GM23338 (cell line): Measurements from ENCODE around the gene KIAA0232. TPM values are rescaled to one million over a fixed set of nuclear protein-coding genes. Genes with fewer than 3 reads are reported as not detected.

ENCODE experiments used
- ATAC-seq: fragments of 200-7000 bp; cut with Tn5 transposase; 3 replicates; pipeline ENCODE4 v1.9.1; 2020
- DNase-seq: peaks from one replicate; pipeline ENCODE4 v3.0.0-alpha.2; 2015; ENCODE audit warnings: low spot score
- H2AFZ ChIP-seq: fragments of 200-600 bp; sonication (generic); 2 replicates; pipeline ENCODE4 v1.8.0; 2016; ENCODE audit warnings: antibody characterized with exemption, mild to moderate bottlenecking, moderate library complexity
- H3F3A ChIP-seq: fragments of 200-600 bp; sonication (generic); replicated peaks from 2 replicates; pipeline ENCODE4 v1.8.0; 2017; ENCODE audit warnings: antibody characterized with exemption, mixed run types, low read depth
- H3K27ac ChIP-seq: fragments of 200-600 bp; sonication (generic); 2 replicates; pipeline ENCODE4 v1.6.1; 2016; ENCODE audit warnings: low read depth
- H3K27me3 ChIP-seq: fragments of 200-600 bp; sonication (generic); 2 replicates; pipeline ENCODE4 v1.8.0; 2016; ENCODE audit warnings: mild to moderate bottlenecking, mixed run types, moderate library complexity; ENCODE audit not compliant: insufficient read depth
- H3K36me3 ChIP-seq: fragments of 200-600 bp; sonication (generic); 2 replicates; pipeline ENCODE4 v1.8.0; 2016; ENCODE audit warnings: mild to moderate bottlenecking; ENCODE audit not compliant: insufficient read depth
- H3K4me1 ChIP-seq: fragments of 200-600 bp; sonication (generic); 2 replicates; pipeline ENCODE4 v1.8.0; 2016; ENCODE audit warnings: mild to moderate bottlenecking, moderate library complexity; ENCODE audit not compliant: insufficient read depth
- H3K4me2 ChIP-seq: fragments of 200-600 bp; sonication (generic); 2 replicates; pipeline ENCODE4 v1.7.1; 2017; ENCODE audit warnings: mixed run types
- H3K4me3 ChIP-seq: fragments of 200-600 bp; sonication (generic); 2 replicates; pipeline ENCODE4 v1.6.1; 2016; ENCODE audit warnings: mixed run types
- H3K79me2 ChIP-seq: fragments of 200-600 bp; sonication (generic); replicated peaks from 2 replicates; pipeline ENCODE4 v1.8.0; 2017; ENCODE audit warnings: mild to moderate bottlenecking; ENCODE audit not compliant: insufficient read depth
- H3K9me2 ChIP-seq: fragments of 200-600 bp; sonication (generic); 2 replicates; pipeline ENCODE4 v1.8.0; 2017; ENCODE audit not compliant: insufficient read depth
- H4K20me1 ChIP-seq: fragments of 200-600 bp; sonication (generic); replicated peaks from 2 replicates; pipeline ENCODE4 v1.8.0; 2017; ENCODE audit warnings: mild to moderate bottlenecking; ENCODE audit not compliant: insufficient read depth
- H3K27ac Mint-ChIP-seq: 2 replicates; pipeline ENCODE4 v1.8.0; 2020; ENCODE audit warnings: inconsistent platforms, mild to moderate bottlenecking, moderate library complexity, mixed read lengths
- H3K27me3 Mint-ChIP-seq: 3 replicates; pipeline ENCODE4 v1.8.0; 2022; ENCODE audit warnings: low read depth, mild to moderate bottlenecking, moderate library complexity, mixed read lengths, inconsistent platforms; ENCODE audit not compliant: insufficient read depth, poor library complexity
- H3K36me3 Mint-ChIP-seq: 3 replicates; pipeline ENCODE4 v1.8.0; 2021; ENCODE audit warnings: low read depth, mild to moderate bottlenecking, inconsistent platforms, moderate library complexity, mixed read lengths
- H3K4me1 Mint-ChIP-seq: 3 replicates; pipeline ENCODE4 v1.8.0; 2020; ENCODE audit warnings: mild to moderate bottlenecking, inconsistent platforms, mixed read lengths
- H3K4me3 Mint-ChIP-seq: 3 replicates; pipeline ENCODE4 v1.8.0; 2021; ENCODE audit warnings: moderate library complexity, mild to moderate bottlenecking, inconsistent platforms, mixed read lengths
- H3K9me3 Mint-ChIP-seq: 3 replicates; pipeline ENCODE4 v1.8.0; 2020; ENCODE audit warnings: moderate library complexity, mild to moderate bottlenecking, inconsistent platforms, mixed read lengths
- CTCF ChIP-seq, 2 experiments: fragments of 200-600 bp in 1 of 2; sonication (generic) in 1 of 2; conservative IDR thresholded peaks; 2 replicates each; pipeline versions ENCODE4 v1.5.1 to v1.6.1; 2016 to 2017; ENCODE audit warnings: antibody characterized with exemption in 2 of 2, low read depth in 2 of 2, mild to moderate bottlenecking in 2 of 2, moderate library complexity in 1 of 2
- ETS1 ChIP-seq: IDR thresholded peaks from 2 replicates; pipeline ENCODE4 v1.6.1; 2016; ENCODE audit warnings: antibody characterized with exemption
- EZH2 ChIP-seq: fragments of 200-600 bp; sonication (generic); IDR thresholded peaks from one replicate; pipeline ENCODE4 v1.8.0; 2017; ENCODE audit warnings: antibody characterized with exemption, mild to moderate bottlenecking, low read depth; ENCODE audit not compliant: unreplicated experiment
- EZH2phosphoT487 ChIP-seq: fragments of 200-600 bp; sonication (generic); IDR thresholded peaks from one replicate; pipeline ENCODE4 v1.8.1; 2018; ENCODE audit warnings: antibody characterized with exemption; ENCODE audit not compliant: unreplicated experiment
- POLR2AphosphoS5 ChIP-seq: IDR thresholded peaks from 2 replicates; pipeline ENCODE4 v1.6.1; 2016; ENCODE audit warnings: antibody characterized with exemption, low read depth
- STAT1 ChIP-seq: IDR thresholded peaks from one replicate; pipeline ENCODE4 v1.6.1; 2016; ENCODE audit warnings: antibody characterized with exemption; ENCODE audit not compliant: unreplicated experiment
- ZNF114 ChIP-seq: fragments of 250-450 bp; sonication (Bioruptor Pico); IDR thresholded peaks from 2 replicates; pipeline ENCODE4 v1.5.0; 2020; ENCODE audit warnings: mild to moderate bottlenecking, moderate library complexity
- ZNF331 ChIP-seq: fragments of 250-450 bp; sonication (Bioruptor Pico); IDR thresholded peaks from 2 replicates; pipeline ENCODE4 v1.5.0; 2020; ENCODE audit warnings: low read depth, mild to moderate bottlenecking, moderate library complexity
- polyA plus RNA-seq: library from polyadenylated mRNA; unstranded; fragments of >200 nt; fragmentation: Nextera tagmentation; extraction: Ambion mirVana; gene quantifications from 2 replicates; pipeline ENCODE4 v1.2.1, GENCODE V29; 2016
- total RNA-seq: library from RNA; depleted of rRNA; stranded (reverse); fragments of >200 nt; shearing (Covaris generic); gene quantifications from 2 replicates; pipeline ENCODE4 v1.2.3, GENCODE V29; 2014

Gene KIAA0232
- total and polyA plus RNA-seq, 2 experiments from 2014 or later: 14.3 to 34.9 TPM

GRCh38 chr4:6767386-6767747 lies 15.2 kb upstream of the KIAA0232 start:
- Histone ChIP-seq H3K36me3 (no peaks in the 10 kb centered on the region), H3K9me2 (no peaks in the 10 kb centered on the region), H3K79me2 (no peaks in the 10 kb centered on the region), H3F3A (no peaks in the 10 kb centered on the region), H4K20me1 (no peaks in the 10 kb centered on the region), H3K4me1 (no peaks in the 10 kb centered on the region), H3K27me3 (no peaks in the 10 kb centered on the region), H3K4me3 (no peak overlapping the region), H2AFZ (no peak overlapping the region), H3K27ac (no peak overlapping the region), H3K4me2 (no peak overlapping the region)
- ATAC-seq: no peak
- peaks cover 6% of the 10 kb centered on the region for H3K27me3 Mint-ChIP-seq
- H3K4me3 Mint-ChIP-seq: no peak overlapping the region
- H3K4me1 Mint-ChIP-seq: peaks cover 6% of the 10 kb centered on the region; the same call in 2 of the 3 replicates
- no peaks in the 10 kb centered on the region for H3K9me3 Mint-ChIP-seq
- DNase-seq: no peak
- H3K27ac Mint-ChIP-seq: no peak overlapping the region
- TF ChIP-seq ZNF331: no peak
- TF ChIP-seq POLR2AphosphoS5: no peak
- no peak for TF ChIP-seq ZNF114 (CRISPR knock-in tag)
- no peaks in the 10 kb centered on the region for H3K36me3 Mint-ChIP-seq

- Mint-ChIP-seq H3K4me3 (no peak overlapping the region), H3K9me3 (no peaks in the 10 kb centered on the region), H3K4me1 (peaks cover 6% of the 10 kb centered on the region; the same call in 2 of the 3 replicates), H3K27me3 (peaks cover 8% of the 10 kb centered on the region), H3K27ac (no peak overlapping the region), H3K36me3 (no peaks in the 10 kb centered on the region)
- no peak for TF ChIP-seq EZH2
- no peak for TF ChIP-seq EZH2phosphoT487
- TF ChIP-seq STAT1: no peak
- no peak for TF ChIP-seq ETS1
- peak overlapping the region; percentile 52; the same call in 1 of the 2 replicates for H2AFZ ChIP-seq
- H3F3A ChIP-seq: no peaks in the 10 kb centered on the region
- H3K4me1 ChIP-seq: no peaks in the 10 kb centered on the region
- no peaks in the 10 kb centered on the region for H3K79me2 ChIP-seq
- ATAC-seq (no peak), DNase-seq (no peak)
- H3K4me2 ChIP-seq: no peak overlapping the region
- H3K27ac ChIP-seq: no peak overlapping the region
- no peaks in the 10 kb centered on the region for H3K36me3 ChIP-seq
- H3K9me2 ChIP-seq: no peaks in the 10 kb centered on the region
- no peaks in the 10 kb centered on the region for H3K27me3 ChIP-seq
- H4K20me1 ChIP-seq: no peaks in the 10 kb centered on the region
- H3K4me3 ChIP-seq: no peak overlapping the region
Measured at GRCh38 chr4:6767748-6768538, 14.6 kb upstream of the KIAA0232 start.

GRCh38 chr4:6768539-6768905 lies 14.0 kb upstream of the KIAA0232 start:
- Mint-ChIP-seq H3K4me1 (peaks cover 3% of the 10 kb centered on the region; the same call in 2 of the 3 replicates), H3K27me3 (peaks cover 8% of the 10 kb centered on the region), H3K4me3 (no peak overlapping the region), H3K9me3 (no peaks in the 10 kb centered on the region), H3K36me3 (no peaks in the 10 kb centered on the region), H3K27ac (no peak overlapping the region)
- no peaks in the 10 kb centered on the region for H4K20me1 ChIP-seq
- DNase-seq (no peak), ATAC-seq (no peak)
- no peaks in the 10 kb centered on the region for H3K9me2 ChIP-seq
- no peaks in the 10 kb centered on the region for H3K27me3 ChIP-seq
- no peaks in the 10 kb centered on the region for H3K4me1 ChIP-seq
- H3K4me2 ChIP-seq: no peak overlapping the region
- H3F3A ChIP-seq: no peaks in the 10 kb centered on the region
- H3K4me3 ChIP-seq: no peak overlapping the region
- H2AFZ ChIP-seq: no peak overlapping the region
- no peaks in the 10 kb centered on the region for H3K79me2 ChIP-seq
- H3K27ac ChIP-seq: no peak overlapping the region
- no peaks in the 10 kb centered on the region for H3K36me3 ChIP-seq
- no peak for TF ChIP-seq CTCF (conservative IDR thresholded peaks at IDR 0.05; ENCODE audit: low read depth in 2 of 2)
